HepG2 (cell line): ENCODE results near the gene NRGN. TPM values are rescaled to one million over a fixed set of nuclear protein-coding genes. Genes with fewer than 3 reads are reported as not detected.

Source experiments
- ATAC-seq: fragments of 200-7000 bp; cut with Tn5 transposase; 3 replicates; pipeline ENCODE4 v1.9.1; 2020; ENCODE audit warnings: mild to moderate bottlenecking, moderate library complexity
- BruUV-seq: library from RNA; stranded (reverse); fragments of 400-500 nt; replicated peaks from 2 replicates; lab custom pipeline; 2021; lab: Mats Ljungman, UMichigan
- CTCF ChIA-PET: fragments of 300-600 bp; formaldehyde crosslinking; extraction: SDS; loops from one replicate; lab custom pipeline; 2021; ENCODE audit warnings: low total read pairs, inconsistent platforms, low intra/inter-chr PET ratio; lab: Yijun Ruan, JAX
- POLR2A ChIA-PET: fragments of 350-600 bp; sonication (Branson Sonifier 250); formaldehyde crosslinking; loops from one replicate; lab custom pipeline; 2020; ENCODE audit warnings: antibody characterized with exemption, inconsistent platforms; lab: Yijun Ruan, JAX
- DNase-seq: peaks from one replicate; pipeline ENCODE4 v3.0.0-alpha.2; 2015; ENCODE audit warnings: low spot score
- FAIRE-seq: peaks from 3 replicates; lab custom pipeline; 2011; peaks lifted over from hg19 to GRCh38; lab: Jason Lieb, UNC
- H2AFZ ChIP-seq: one replicate; pipeline ENCODE4 v1.6.1; 2011; ENCODE audit warnings: low read length, inconsistent platforms
- H3K27ac ChIP-seq: fragments of 300-600 bp; 3 replicates; pipeline ENCODE4 v1.8.0; 2011; ENCODE audit warnings: mixed run types, mild to moderate bottlenecking, mixed read lengths, low read length, inconsistent platforms; ENCODE audit not compliant: insufficient read depth; ENCODE audit errors: extremely low read length
- H3K27me3 ChIP-seq, 2 experiments: fragments of 200-600 bp in 1 of 2; 2 replicates in 1 of 2; 3 replicates in 1 of 2; pipeline versions ENCODE4 v1.6.0 to v1.8.0; 2011; ENCODE audit warnings: low read length in 2 of 2, mild to moderate bottlenecking in 2 of 2, moderate library complexity in 2 of 2, inconsistent platforms in 1 of 2; ENCODE audit not compliant: insufficient read depth in 2 of 2, control insufficient read depth in 1 of 2
- H3K36me3 ChIP-seq, 2 experiments: fragments of 200-600 bp in 1 of 2; replicated peaks in 1 of 2; 2 replicates in 1 of 2; 3 replicates in 1 of 2; pipeline versions ENCODE4 v1.5.1 to v1.8.0; 2011; ENCODE audit warnings: low read length in 2 of 2, inconsistent platforms in 1 of 2; ENCODE audit not compliant: insufficient read depth in 2 of 2, control insufficient read depth in 1 of 2
- H3K4me1 ChIP-seq: 2 replicates; pipeline ENCODE4 v1.5.1; 2012; ENCODE audit warnings: low read length, inconsistent platforms; ENCODE audit not compliant: insufficient read depth
- H3K4me2 ChIP-seq: 2 replicates; pipeline ENCODE4 v1.6.0; 2011; ENCODE audit warnings: low read depth, low read length, inconsistent platforms
- H3K4me3 ChIP-seq, 3 experiments: fragments of 200-600 bp in 1 of 3; sonication (generic), shearing (Covaris generic) in 1 of 3; replicated peaks in 1 of 3; 2 replicates each; pipeline ENCODE4 v1.5.1; 2011 to 2016; ENCODE audit warnings: low read length in 3 of 3, inconsistent platforms in 2 of 3, low read depth in 2 of 3, mild to moderate bottlenecking in 2 of 3, control low read depth in 1 of 3, mixed read lengths in 1 of 3; ENCODE audit not compliant: insufficient read depth in 1 of 3
- H3K79me2 ChIP-seq: one replicate; pipeline ENCODE4 v1.6.1; 2011; ENCODE audit warnings: low read length, inconsistent platforms; ENCODE audit not compliant: insufficient read depth
- H3K9ac ChIP-seq: 2 replicates; pipeline ENCODE4 v1.6.0; 2011; ENCODE audit warnings: mild to moderate bottlenecking, low read depth, low read length, inconsistent platforms; ENCODE audit not compliant: insufficient read depth
- H3K9me3 ChIP-seq: 2 replicates; pipeline ENCODE4 v1.5.1; 2012; ENCODE audit warnings: mild to moderate bottlenecking, low read length
- H4K20me1 ChIP-seq: 2 replicates; pipeline ENCODE4 v1.6.0; 2011; ENCODE audit warnings: inconsistent platforms, mild to moderate bottlenecking, low read length, moderate library complexity; ENCODE audit not compliant: insufficient read depth
- MXD3 ChIP-seq: IDR thresholded peaks from 2 replicates; pipeline ENCODE4 v1.6.1; 2016; ENCODE audit warnings: mild to moderate bottlenecking, missing biosample characterization, missing genetic modification reagents
- SMC3 ChIP-seq: IDR thresholded peaks from 2 replicates; pipeline ENCODE4 v1.6.1; 2011; ENCODE audit warnings: low read length, improper control_type of control experiment
- ZNF605 ChIP-seq: sonication (generic); formaldehyde crosslinking; IDR thresholded peaks from 2 replicates; pipeline ENCODE4 v1.8.0; 2022; ENCODE audit warnings: mild to moderate bottlenecking, missing genetic modification reagents
- ZNF816 ChIP-seq: sonication (generic); formaldehyde crosslinking; IDR thresholded peaks from 2 replicates; pipeline ENCODE4 v1.8.0; 2022; ENCODE audit warnings: missing genetic modification reagents, mild to moderate bottlenecking, borderline replicate concordance
- ZXDC ChIP-seq: sonication (generic); formaldehyde crosslinking; IDR thresholded peaks from 2 replicates; pipeline ENCODE4 v1.5.0; 2020; ENCODE audit warnings: mild to moderate bottlenecking, missing genetic modification reagents
- WGBS: methylation state at CpG from one replicate; pipeline ENCODE4 v1.1.6; 2017; ENCODE audit warnings: low lambda C conversion rate; 5-methylcytosine and 5-hydroxymethylcytosine counted together
- in situ Hi-C: cut with HindIII; loops from 2 replicates; pipeline ENCODE4 v1.10.0; 2017; ENCODE audit warnings: low pct_unique_long_range_greater_than_20kb; ENCODE audit not compliant: extremely low pct_ligation_motif_present
- intact Hi-C: fragments of 100-400 bp; cut with micrococcal nuclease; formaldehyde crosslinking; loops from one replicate; pipeline ENCODE4 v1.10.0; 2022; ENCODE audit not compliant: unreplicated experiment
- polyA plus RNA-seq, 8 experiments: library from polyadenylated mRNA; depleted of rRNA in 3 of 8; stranded (reverse) in 7 of 8; unstranded in 1 of 8; fragments of >200 nt; fragmentation: Illumina TruSeq in 4 of 8; extraction: Trizol in 4 of 8; gene quantifications; 2 replicates each; pipeline versions ENCODE4 v1.2.1 to v1.2.3, GENCODE V29; 2011 to 2016; ENCODE audit warnings: low read depth in 4 of 8, missing spikeins in 1 of 8, mixed read lengths in 1 of 8; ENCODE audit not compliant: insufficient read depth in 1 of 8
- total RNA-seq, 5 experiments: library from RNA; depleted of rRNA; stranded (reverse); fragments of >200 nt; fragmentation: Illumina TruSeq; extraction: Trizol; gene quantifications; 2 replicates each; pipeline ENCODE4 v1.2.3, GENCODE V29; 2016; ENCODE audit warnings: low read depth in 1 of 5

The NRGN gene
- total and polyA plus RNA-seq, 2 of the 13 experiments (the other 11 are each of a cell fraction or from before 2014, with no cell fraction given), result 0.22 TPM; not detected in 1

- no peaks in the 10 kb centered on the region; a peak in 1 of 5 replicates for H3K27me3 ChIP-seq
- H3K4me2 ChIP-seq, result no peak overlapping the region
- no peak overlapping the region for H3K4me3 ChIP-seq
- no peaks in the 10 kb centered on the region for H3K9me3 ChIP-seq
- intact Hi-C loops, result loop anchor here (10.0 kb wide), 1 partner anchor 52 kb away; no protein-coding TSS in a partner anchor
- H2AFZ ChIP-seq, result no peak overlapping the region
- in situ Hi-C loops, result no loop called here
- TF ChIP-seq SMC3, result no peak
- TF ChIP-seq ZNF605 (CRISPR knock-in tag), result no peak
- no peak for TF ChIP-seq ZNF816 (CRISPR knock-in tag)
- TF ChIP-seq MXD3, result no peak
- no peak for TF ChIP-seq ZXDC
- TF ChIP-seq, all 625 proteins: peak for 0
- FAIRE-seq (no peak), DNase-seq (no peak), ATAC-seq (no peak)
- ChIA-PET POLR2A (interaction anchor here (3.1 kb wide), 1 partner anchor 50 kb away, joined by 8 read pairs; no protein-coding TSS in a partner anchor), CTCF (no interaction called here)
- H3K4me1 ChIP-seq, result peaks cover 44% of the 10 kb centered on the region
- no peak overlapping the region for H3K27ac ChIP-seq
- H4K20me1 ChIP-seq, result peaks cover 39% of the 10 kb centered on the region
- BruUV-seq, result no TSS peak
- H3K36me3 ChIP-seq, result no peaks in the 10 kb centered on the region
- WGBS, result 92% methylated on average over 3 of the region's 3 CpGs
- H3K79me2 ChIP-seq, result peaks cover 86% of the 10 kb centered on the region
- H3K9ac ChIP-seq, result no peak overlapping the region
Measured at GRCh38 chr11:124796312-124796711, 56.6 kb downstream of the NRGN start.

Other genes with a start within 250 kb of the NRGN start
- not detected in 2 replicates for gene OR8B12, start 196.3 kb upstream of the NRGN start, total RNA-seq (2016; rRNA removed; fragmentation: Illumina TruSeq; extraction: Trizol)
- not detected in 2 replicates for gene OR8B12, start 196.3 kb upstream of the NRGN start, polyA plus RNA-seq (2011; rRNA removed)
- gene OR8A1, start 169.9 kb upstream of the NRGN start, total RNA-seq (2016; rRNA removed; fragmentation: Illumina TruSeq; extraction: Trizol), result not detected in 2 replicates
- gene OR8A1, start 169.9 kb upstream of the NRGN start, polyA plus RNA-seq (2011; rRNA removed), result not detected in 2 replicates
- not detected in 2 replicates for gene PANX3, start 128.5 kb upstream of the NRGN start, total RNA-seq (2016; rRNA removed; fragmentation: Illumina TruSeq; extraction: Trizol)
- not detected in 2 replicates for gene PANX3, start 128.5 kb upstream of the NRGN start, polyA plus RNA-seq (2011; rRNA removed)
- 20.3 and 21.7 TPM in 2 replicates for gene TBRG1, start 117.1 kb upstream of the NRGN start, total RNA-seq (2016; rRNA removed; fragmentation: Illumina TruSeq; extraction: Trizol)
- 25.6 and 28.9 TPM in 2 replicates for gene TBRG1, start 117.1 kb upstream of the NRGN start, polyA plus RNA-seq (2011; rRNA removed)
- 4.5 and 7.0 TPM in 2 replicates for gene SIAE, start 66.2 kb upstream of the NRGN start, total RNA-seq (2016; rRNA removed; fragmentation: Illumina TruSeq; extraction: Trizol)
- gene SIAE, start 66.2 kb upstream of the NRGN start, polyA plus RNA-seq (2011; rRNA removed), result 21.8 and 22.4 TPM in 2 replicates
- gene SPA17, start 66.0 kb upstream of the NRGN start, total RNA-seq (2016; rRNA removed; fragmentation: Illumina TruSeq; extraction: Trizol), result 8.4 and 12.7 TPM in 2 replicates
- gene SPA17, start 66.0 kb upstream of the NRGN start, polyA plus RNA-seq (2011; rRNA removed), result 2.9 and 4.4 TPM in 2 replicates
- 0.46 and 0.80 TPM in 2 replicates for gene VSIG2, start 12.3 kb downstream of the NRGN start, total RNA-seq (2016; rRNA removed; fragmentation: Illumina TruSeq; extraction: Trizol)
- 2.7 and 3.5 TPM in 2 replicates for gene VSIG2, start 12.3 kb downstream of the NRGN start, polyA plus RNA-seq (2011; rRNA removed)
- gene ESAM, start 22.3 kb downstream of the NRGN start, total RNA-seq (2016; rRNA removed; fragmentation: Illumina TruSeq; extraction: Trizol), result 0.48 and 1.2 TPM in 2 replicates
- 6.3 and 6.8 TPM in 2 replicates for gene ESAM, start 22.3 kb downstream of the NRGN start, polyA plus RNA-seq (2011; rRNA removed)
- 6.8 and 10.1 TPM in 2 replicates for gene MSANTD2, start 60.5 kb downstream of the NRGN start, total RNA-seq (2016; rRNA removed; fragmentation: Illumina TruSeq; extraction: Trizol)
- 7.5 and 8.7 TPM in 2 replicates for gene MSANTD2, start 60.5 kb downstream of the NRGN start, polyA plus RNA-seq (2011; rRNA removed)
- 0.07 TPM in 1 of 2 replicates, not detected in the other for gene ROBO3, start 125.5 kb downstream of the NRGN start, total RNA-seq (2016; rRNA removed; fragmentation: Illumina TruSeq; extraction: Trizol)
- 2.2 and 2.4 TPM in 2 replicates for gene ROBO3, start 125.5 kb downstream of the NRGN start, polyA plus RNA-seq (2011; rRNA removed)
- 0.07 TPM in 1 of 2 replicates, not detected in the other for gene ROBO4, start 157.9 kb downstream of the NRGN start, total RNA-seq (2016; rRNA removed; fragmentation: Illumina TruSeq; extraction: Trizol)
- gene ROBO4, start 157.9 kb downstream of the NRGN start, polyA plus RNA-seq (2011; rRNA removed), result 0.47 and 1.1 TPM in 2 replicates
- gene HEPN1, start 179.3 kb downstream of the NRGN start, total RNA-seq (2016; rRNA removed; fragmentation: Illumina TruSeq; extraction: Trizol), result not detected in 2 replicates
- not detected in 2 replicates for gene HEPN1, start 179.3 kb downstream of the NRGN start, polyA plus RNA-seq (2011; rRNA removed)
- 58.5 and 66.9 TPM in 2 replicates for gene HEPACAM, start 196.1 kb downstream of the NRGN start, total RNA-seq (2016; rRNA removed; fragmentation: Illumina TruSeq; extraction: Trizol)
- gene HEPACAM, start 196.1 kb downstream of the NRGN start, polyA plus RNA-seq (2011; rRNA removed), result 74.8 and 121 TPM in 2 replicates
- 4.6 and 6.5 TPM in 2 replicates for gene CCDC15, start 214.3 kb downstream of the NRGN start, total RNA-seq (2016; rRNA removed; fragmentation: Illumina TruSeq; extraction: Trizol)
- 1.2 and 2.2 TPM in 2 replicates for gene CCDC15, start 214.3 kb downstream of the NRGN start, polyA plus RNA-seq (2011; rRNA removed)